ENCODE measurements around the gene CCDC159. TPM values are rescaled to one million over a fixed set of nuclear protein-coding genes. Genes with fewer than 3 reads are reported as not detected.
A peak's percentile ranks its signal among the peaks of the same experiment; 100 is the strongest.

The CCDC159 gene
- total and polyA plus RNA-seq, 2 of the 13 experiments (the other 11 are each of a cell fraction or from before 2014, with no cell fraction given): 1.7 to 6.3 TPM

GRCh38 chr19:11374433-11375142, 28.3 kb downstream of the CCDC159 start, which contains the start of gene SWSAP1 (continued):
- no peak for TF ChIP-seq GTF3A (CRISPR knock-in tag; conservative IDR thresholded peaks at IDR 0.05)
- TF ChIP-seq, protein P1, sequence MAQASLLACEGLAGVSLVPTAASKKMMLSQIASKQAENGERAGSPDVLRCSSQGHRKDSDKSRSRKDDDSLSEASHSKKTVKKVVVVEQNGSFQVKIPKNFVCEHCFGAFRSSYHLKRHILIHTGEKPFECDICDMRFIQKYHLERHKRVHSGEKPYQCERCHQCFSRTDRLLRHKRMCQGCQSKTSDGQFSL (CRISPR knock-in tag; IDR thresholded peaks at IDR 0.05): no peak; the same call in 1 of the 2 replicates
- no peak for TF ChIP-seq ELK4 (CRISPR knock-in tag; IDR thresholded peaks at IDR 0.05; ENCODE audit: borderline replicate concordance)
- TF ChIP-seq, protein P2, sequence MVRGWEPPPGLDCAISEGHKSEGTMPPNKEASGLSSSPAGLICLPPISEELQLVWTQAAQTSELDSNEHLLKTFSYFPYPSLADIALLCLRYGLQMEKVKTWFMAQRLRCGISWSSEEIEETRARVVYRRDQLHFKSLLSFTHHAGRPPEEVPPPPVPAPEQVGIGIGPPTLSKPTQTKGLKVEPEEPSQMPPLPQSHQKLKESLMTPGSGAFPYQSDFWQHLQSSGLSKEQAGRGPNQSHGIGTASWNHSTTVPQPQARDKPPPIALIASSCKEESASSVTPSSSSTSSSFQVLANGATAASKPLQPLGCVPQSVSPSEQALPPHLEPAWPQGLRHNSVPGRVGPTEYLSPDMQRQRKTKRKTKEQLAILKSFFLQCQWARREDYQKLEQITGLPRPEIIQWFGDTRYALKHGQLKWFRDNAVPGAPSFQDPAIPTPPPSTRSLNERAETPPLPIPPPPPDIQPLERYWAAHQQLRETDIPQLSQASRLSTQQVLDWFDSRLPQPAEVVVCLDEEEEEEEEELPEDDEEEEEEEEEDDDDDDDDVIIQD (CRISPR knock-in tag; IDR thresholded peaks at IDR 0.05; ENCODE audit: low read depth): no peak; the same call in 1 of the 2 replicates
- TF ChIP-seq CREM (IDR thresholded peaks at IDR 0.05): peak; percentile 72
- no peak for TF ChIP-seq CREM (CRISPR knock-in tag; IDR thresholded peaks at IDR 0.05)
- TF ChIP-seq, protein P3, sequence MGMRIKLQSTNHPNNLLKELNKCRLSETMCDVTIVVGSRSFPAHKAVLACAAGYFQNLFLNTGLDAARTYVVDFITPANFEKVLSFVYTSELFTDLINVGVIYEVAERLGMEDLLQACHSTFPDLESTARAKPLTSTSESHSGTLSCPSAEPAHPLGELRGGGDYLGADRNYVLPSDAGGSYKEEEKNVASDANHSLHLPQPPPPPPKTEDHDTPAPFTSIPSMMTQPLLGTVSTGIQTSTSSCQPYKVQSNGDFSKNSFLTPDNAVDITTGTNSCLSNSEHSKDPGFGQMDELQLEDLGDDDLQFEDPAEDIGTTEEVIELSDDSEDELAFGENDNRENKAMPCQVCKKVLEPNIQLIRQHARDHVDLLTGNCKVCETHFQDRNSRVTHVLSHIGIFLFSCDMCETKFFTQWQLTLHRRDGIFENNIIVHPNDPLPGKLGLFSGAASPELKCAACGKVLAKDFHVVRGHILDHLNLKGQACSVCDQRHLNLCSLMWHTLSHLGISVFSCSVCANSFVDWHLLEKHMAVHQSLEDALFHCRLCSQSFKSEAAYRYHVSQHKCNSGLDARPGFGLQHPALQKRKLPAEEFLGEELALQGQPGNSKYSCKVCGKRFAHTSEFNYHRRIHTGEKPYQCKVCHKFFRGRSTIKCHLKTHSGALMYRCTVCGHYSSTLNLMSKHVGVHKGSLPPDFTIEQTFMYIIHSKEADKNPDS (CRISPR knock-in tag; IDR thresholded peaks at IDR 0.05): no peak
- no peak for TF ChIP-seq RBM22 (optimal IDR thresholded peaks at IDR 0.05; ENCODE audit: low read length)
- peak; percentile 99 for TF ChIP-seq PHF8 (CRISPR knock-in tag; IDR thresholded peaks at IDR 0.05)
- TF ChIP-seq ZNF431 (CRISPR knock-in tag; IDR thresholded peaks at IDR 0.05; ENCODE audit: borderline replicate concordance, low read depth): peak; percentile 29; the same call in 1 of the 2 replicates
- TF ChIP-seq MIER3 (CRISPR knock-in tag; IDR thresholded peaks at IDR 0.05; ENCODE audit: borderline replicate concordance): peak; percentile 63; the same call in 1 of the 2 replicates
- TF ChIP-seq, protein P4, sequence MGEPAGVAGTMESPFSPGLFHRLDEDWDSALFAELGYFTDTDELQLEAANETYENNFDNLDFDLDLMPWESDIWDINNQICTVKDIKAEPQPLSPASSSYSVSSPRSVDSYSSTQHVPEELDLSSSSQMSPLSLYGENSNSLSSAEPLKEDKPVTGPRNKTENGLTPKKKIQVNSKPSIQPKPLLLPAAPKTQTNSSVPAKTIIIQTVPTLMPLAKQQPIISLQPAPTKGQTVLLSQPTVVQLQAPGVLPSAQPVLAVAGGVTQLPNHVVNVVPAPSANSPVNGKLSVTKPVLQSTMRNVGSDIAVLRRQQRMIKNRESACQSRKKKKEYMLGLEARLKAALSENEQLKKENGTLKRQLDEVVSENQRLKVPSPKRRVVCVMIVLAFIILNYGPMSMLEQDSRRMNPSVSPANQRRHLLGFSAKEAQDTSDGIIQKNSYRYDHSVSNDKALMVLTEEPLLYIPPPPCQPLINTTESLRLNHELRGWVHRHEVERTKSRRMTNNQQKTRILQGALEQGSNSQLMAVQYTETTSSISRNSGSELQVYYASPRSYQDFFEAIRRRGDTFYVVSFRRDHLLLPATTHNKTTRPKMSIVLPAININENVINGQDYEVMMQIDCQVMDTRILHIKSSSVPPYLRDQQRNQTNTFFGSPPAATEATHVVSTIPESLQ (CRISPR knock-in tag; conservative IDR thresholded peaks at IDR 0.05): no peak
- TF ChIP-seq SUZ12 (IDR thresholded peaks at IDR 0.05; ENCODE audit: low read depth, low read length): no peak
- TF ChIP-seq NFYC (CRISPR knock-in tag; IDR thresholded peaks at IDR 0.05): peak; percentile 88
- TF ChIP-seq ZFP36 (IDR thresholded peaks at IDR 0.05; ENCODE audit: borderline replicate concordance, low read depth, low read length, partially characterized antibody): no peak
- TF ChIP-seq ZBTB46 (CRISPR knock-in tag; IDR thresholded peaks at IDR 0.05; ENCODE audit: borderline replicate concordance): no peak; the same call in 1 of the 2 replicates
- no peak for TF ChIP-seq ZBTB37 (CRISPR knock-in tag; IDR thresholded peaks at IDR 0.05)
